GM18909 (cell line): ENCODE measurements around the gene OSTM1.
"Not testable (repeated sequence)": the region's sequence is repeated elsewhere in the genome, so short reads cannot be mapped to it uniquely, and the experiment has no call there.

Experiments
- ATAC-seq: cut with Tn5 transposase; IDR thresholded peaks from one replicate; pipeline ENCODE4 v1.9.1; 2021; ENCODE audit warnings: mild to moderate bottlenecking; ENCODE audit not compliant: unreplicated experiment, poor library complexity

Gene OSTM1

DNA sequence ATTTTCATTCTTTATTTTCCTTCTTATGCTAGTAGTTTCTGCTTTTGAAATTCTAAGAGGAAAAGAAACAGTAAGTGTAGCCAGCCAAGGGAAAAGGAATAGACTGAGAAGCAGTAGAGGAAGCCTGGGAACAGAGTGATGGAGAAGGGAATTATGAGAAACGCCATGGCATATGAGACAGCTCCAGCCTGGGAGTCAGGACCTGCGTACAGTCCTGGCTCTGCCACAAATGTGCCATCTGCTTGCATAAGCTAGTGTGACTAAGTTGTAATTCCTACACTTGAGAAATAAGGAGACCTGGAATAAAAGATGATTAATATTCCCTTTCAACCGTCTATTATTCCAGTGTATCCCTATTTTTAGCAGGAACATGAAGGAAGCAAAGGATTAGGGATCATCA, 47.5 kb downstream of the OSTM1 start:
- no peak for ATAC-seq

DNA sequence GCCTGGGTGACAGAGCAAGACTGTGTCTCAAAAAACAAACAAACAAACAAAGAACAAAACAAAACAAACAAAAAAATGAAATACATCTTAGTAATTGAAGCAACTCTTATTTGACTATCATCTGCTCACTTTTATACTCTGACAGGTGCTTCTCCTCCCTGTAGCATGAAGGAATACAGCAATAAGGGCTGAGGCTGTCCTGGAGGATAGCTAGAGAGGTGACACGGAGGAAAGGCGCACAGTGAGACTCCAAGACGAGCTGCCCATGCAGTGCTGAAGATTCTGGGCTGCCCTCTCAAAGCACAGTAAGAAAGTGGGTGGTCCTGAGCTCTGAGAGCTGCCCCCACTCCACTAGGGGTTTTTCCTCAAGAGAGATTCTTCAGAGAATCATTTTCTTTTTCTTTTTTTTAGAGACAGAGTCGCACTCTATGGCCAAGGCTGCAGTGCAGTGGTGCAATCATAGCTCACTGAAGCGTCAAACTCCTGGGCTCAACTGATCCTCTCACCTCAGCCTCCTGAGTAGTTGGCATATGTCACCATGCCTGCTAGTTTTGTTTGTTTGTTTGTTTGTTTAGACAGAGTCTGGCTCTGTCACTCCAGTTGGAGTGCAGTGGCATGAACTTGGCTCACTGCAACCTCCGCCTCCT, 50.0 kb downstream of the OSTM1 start:
- no peak for ATAC-seq

DNA sequence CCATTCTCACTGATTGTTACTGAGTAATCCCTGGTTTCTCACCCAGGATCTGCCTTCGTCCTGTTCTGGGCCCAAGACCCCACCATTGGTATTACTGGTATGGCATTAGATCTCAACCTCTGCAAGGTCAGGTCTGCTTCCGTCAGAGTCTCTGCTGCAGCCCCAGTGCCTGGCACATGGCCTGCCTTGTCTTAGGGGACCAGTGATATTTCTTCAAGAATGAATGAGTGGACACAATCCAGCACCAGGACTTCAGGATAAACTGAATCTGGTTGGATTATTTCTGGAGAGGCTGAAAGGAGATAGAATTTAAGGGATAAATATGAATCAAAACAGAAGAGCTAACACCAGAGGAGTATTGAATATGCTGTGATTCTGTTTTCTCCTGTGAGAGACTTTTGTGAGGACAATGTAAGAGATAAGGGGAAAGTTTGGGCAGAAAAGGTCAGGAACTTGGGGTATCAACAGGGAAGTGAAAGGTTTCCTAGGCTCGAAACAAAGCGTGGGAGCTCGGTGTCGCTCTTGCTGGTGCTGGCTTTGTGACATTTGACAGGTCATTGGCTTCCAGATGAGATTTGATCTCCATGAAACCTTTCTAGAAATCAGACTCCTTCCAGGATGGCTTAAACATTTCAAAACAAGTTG, 53.9 kb downstream of the OSTM1 start:
- ATAC-seq = no peak

DNA sequence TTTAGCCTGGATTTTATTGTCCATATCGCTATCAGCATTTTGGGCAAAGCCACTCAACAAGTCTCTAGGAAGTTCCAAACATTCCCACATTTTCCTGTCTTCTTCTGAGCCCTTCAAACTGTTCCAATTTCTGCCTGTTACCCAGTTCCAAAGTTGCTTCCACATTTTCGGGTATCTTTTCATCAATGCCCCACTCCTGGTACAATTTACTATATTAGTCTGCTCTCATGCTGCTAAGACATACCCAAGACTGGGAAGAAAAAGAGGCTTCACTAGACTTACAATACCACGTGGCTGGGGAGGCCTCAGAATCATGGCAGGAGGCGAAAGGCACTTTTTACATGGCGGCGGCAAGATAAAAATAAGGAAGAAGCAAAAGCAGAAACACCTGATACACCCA, 58.3 kb downstream of the OSTM1 start:
- ATAC-seq = not testable (repeated sequence)

DNA sequence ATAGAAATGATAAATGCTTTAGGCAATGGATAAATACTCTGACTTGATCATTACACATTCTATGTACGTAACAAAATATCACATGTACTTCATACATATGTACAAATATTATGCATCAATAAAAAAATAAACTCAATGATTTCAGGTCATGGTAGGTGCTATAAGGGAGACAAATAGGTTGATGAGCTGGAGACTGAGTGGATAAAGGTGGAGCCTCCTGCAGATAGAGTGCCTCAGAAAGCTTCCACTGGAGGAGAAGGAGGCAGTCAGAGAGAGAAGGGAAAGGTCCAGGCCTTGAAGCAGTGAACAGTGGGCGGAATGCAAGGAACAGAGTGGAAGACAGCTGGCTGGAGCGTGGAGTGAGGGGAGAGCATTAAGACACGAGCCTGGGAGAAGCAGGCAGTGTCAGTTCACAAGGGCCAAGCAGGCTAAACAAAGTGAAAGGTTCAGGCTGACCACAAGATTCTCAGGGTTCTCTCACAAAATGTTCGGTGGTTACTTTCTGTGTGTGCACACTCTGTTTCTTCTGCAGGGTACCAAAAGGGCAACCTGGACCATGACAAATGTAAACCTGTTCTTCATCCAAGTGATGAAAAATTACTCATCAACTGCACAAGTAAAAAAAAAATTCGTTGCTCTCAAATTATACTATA, 60.6 kb downstream of the OSTM1 start:
- no peak for ATAC-seq

DNA sequence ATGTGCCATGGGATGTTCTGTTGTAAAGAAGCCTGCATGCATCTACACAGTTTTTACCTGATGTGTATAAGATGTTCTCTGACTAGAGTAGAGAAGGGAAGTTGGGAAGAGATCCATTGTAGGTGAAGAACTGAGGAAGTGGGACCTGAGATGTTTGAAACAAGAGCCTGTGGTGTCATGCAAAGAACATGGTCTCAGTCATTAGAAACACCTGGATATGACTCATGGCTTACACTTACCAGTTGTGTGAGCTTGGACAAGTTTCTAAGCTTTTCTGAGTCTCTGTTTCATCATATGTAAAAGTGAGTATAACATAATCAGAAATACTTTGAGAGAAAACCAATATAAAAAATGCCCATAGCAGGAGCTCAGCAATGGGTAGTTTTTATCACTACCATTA, 64.6 kb downstream of the OSTM1 start:
- no peak for ATAC-seq

DNA sequence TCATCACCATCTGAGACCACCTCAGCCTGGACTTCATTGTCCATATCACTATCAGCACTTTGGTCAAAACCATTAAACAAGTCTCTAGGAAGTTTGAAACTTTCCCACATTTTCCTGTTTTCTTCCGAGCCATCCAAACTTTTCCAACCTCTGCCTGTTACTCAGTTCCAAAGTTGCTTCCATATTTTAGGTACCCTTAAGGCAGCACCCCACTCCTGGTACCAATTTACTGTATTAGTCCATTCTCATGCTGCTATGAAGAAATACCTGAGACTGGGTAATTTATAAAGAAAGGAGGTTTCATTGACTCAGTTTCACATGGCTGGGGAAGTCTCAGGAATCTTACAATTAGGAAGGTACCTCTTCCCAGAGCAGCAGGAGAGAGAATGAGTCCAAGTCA, 65.3 kb downstream of the OSTM1 start:
- not testable (repeated sequence) for ATAC-seq

DNA sequence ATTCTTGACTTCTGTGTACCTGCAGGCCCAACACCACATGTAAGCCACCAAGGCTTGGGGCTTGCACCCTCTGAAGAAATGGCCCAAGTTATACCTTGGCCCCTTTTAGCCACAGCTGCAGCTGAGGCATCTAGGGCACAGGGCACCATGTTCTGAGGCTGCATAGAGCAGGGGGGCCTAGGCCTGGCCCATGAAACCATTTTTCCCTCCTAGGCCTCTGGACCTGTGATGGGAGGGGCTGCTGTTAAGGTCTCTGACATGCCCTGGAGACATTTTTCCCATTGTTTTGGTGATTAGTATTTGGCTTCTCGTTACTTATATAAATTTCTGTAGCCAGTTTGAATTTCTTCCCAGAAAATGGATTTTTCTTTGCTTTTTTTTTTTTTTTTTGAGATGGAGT, 66.2 kb downstream of the OSTM1 start:
- ATAC-seq = no peak

DNA sequence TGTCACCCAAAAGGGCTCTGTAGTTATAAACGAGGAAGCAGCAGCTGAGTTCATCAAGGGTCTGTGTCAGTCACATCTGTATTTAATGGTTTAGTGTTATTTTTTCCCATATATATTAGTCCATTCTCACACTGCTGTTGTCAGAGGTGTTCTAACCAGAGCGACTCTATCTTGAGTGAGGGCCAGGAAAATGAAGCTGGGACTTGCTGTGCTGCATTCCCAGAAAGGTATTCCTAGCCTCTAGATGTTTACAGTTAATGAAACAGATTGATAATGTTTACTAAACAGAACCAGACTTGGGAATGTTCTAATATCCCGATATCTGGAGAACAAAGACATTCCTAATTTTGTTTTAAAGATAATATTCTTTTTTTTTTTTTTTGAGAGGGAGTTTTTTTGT, 68.6 kb downstream of the OSTM1 start:
- no peak for ATAC-seq

DNA sequence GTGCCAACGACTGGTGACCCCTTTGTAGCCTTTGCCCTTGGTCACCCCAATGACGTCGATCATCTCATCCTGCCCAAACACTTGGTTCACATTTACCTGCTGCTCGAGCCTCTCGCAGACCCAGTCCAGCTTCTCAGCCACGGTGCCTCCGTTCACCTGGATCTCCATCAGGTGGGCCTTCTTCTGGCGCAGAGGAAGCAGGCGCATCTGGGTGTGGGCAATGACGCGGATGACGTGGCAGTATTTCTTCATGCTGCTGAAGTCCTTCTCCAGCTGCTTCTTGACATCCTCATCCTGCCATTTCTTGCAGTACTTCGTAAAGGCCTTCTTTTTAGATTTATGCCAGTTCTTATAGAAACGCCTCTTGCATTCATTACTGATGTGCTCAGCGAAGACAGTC, 69.7 kb downstream of the OSTM1 start:
- ATAC-seq = no peak

DNA sequence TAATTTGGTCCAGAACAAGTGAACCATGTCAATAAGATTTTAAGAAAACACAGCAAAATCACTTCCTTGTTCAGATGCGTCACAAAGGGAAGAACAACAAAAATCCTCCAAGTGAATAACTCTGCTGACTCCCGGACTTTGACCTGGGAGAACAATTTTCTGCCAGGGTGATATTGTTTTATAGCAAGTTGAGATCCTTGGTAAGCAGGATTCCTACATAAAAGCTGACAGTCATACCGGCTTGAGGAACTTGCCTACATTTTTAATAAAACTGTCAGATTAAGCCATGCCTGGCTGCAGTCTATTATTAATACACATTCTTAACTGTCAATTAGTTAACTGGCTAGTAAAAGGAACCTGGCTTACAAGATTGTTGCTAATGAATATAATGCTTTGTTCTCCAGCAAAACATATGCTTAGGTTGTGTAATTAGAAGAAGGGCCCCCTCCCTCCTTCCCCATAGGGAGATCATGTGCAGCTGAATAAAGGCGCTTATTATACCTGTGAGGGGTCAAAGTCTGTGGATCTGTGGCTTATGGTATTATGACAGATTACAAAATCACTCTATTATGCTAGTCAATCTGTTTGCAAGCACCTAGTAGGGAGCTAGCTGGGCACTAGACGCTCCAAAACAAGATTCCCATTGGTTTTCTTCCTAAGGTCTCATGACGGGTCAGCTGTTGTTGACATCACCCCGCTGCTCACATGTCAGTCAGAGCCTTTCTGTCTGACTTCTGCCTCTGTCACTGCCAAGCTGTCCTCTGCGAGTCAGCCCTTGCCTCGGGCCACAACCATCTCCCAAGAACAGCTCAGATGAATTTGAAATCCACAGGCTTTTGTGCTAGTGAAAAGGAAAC, 71.9 kb downstream of the OSTM1 start:
- no peak for ATAC-seq

DNA sequence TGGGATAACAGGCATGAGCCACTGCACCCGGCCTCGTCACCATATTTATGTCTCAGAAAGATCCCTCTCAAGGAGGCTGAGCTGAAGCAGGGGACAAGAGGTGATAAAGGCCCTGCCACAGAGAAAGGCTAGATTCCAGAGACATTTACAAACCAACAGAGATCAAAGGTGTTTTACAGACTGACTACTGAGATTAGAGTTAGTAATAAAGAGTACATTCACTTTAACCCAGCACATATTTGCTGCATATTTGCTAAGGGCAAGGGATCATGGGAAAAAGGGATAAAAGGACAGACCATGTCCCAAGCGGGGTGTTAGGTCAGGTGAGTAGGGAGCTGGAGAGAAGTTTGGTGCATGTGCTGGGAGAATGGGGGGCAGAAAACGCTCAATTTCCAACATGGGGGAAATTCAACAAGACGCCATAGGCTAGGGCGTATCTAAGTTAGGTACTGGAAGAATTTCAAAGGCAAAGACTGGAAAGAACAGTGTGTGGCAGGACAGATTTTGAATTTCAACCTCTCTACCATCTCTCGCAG, 72.8 kb downstream of the OSTM1 start:
- no peak for ATAC-seq

DNA sequence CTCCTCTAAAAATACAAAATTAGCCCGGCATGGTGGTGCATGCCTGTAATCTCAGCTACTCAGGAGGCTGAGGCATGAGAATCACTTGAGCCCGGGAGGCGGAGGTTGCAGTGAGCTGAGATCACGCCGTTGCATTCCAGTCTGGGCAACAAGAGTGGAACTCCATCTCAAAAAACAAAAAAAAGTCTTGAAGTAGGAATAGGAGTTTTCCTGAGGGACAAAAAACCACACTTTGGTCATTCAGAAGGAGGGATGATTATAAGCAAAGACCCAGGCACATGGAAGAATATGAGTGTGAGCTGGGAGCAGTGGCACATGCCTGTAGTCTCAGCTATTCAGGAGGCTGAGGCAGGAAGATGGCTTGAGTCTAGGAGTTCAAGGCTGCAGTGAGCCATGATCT, 74.3 kb downstream of the OSTM1 start:
- ATAC-seq = not testable (repeated sequence)

DNA sequence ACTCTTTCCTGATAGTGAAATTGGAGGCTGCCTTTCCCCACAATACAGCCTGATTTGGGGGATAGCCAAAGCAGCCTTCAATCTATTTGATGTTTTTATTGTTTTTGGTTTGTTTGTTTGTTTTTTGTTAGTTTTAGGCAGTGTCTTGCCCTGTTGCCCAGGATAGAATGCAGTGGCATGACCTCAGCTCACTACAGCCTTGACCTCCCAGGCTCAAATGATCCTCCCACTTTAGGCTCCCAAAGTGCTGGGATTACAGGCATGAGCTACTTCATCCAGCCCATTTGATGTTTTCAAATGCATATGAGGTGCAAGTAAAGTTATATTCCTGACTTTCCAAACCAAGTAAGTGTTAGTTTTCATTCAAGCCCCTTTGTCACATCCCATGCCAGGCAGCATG, 75.2 kb downstream of the OSTM1 start:
- no peak for ATAC-seq

DNA sequence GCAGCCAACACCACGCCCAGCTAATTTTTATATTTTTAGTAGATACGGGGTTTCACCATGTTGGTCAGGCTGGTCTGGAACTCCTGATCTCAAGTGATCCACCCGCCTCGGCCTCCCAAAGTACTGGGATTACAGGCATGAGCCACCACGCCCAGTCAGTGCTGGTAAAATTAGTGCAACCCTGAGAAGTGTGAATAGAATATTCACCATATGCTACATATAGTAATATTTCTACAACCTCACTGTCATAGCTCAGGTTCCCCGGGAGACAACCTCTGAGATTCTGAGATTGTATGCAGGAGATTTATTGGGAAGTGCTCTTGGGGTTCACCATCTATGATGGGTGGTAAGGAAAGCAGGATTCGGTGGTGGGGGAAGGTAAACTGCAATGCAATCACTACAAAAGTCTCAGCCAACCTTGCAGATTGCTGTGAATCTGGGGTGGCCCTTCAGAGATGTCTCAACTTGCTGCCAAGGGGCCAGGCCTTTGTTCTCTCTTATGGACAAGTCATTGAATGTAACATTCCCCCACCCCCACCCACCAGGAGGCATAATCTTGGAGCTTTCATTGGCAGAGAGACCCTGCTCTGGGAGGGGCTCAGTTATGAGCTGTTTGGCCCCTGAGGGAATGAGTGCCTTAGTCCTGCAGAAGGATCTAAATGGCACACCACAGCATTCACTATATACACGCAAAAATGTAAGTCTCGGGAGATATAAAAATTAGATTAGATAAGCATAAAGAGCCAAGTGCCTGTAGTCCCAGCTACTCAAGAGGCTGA, 82.6 kb downstream of the OSTM1 start:
- no peak for ATAC-seq
